GM21737 (cell line): Measurements from ENCODE around the gene DPPA5.
A peak's percentile ranks its signal among the peaks of the same experiment; 100 is the strongest.
"Not testable (repeated sequence)": the region's sequence is repeated elsewhere in the genome, so short reads cannot be mapped to it uniquely, and the experiment has no call there.

Experiments used
- ATAC-seq: cut with Tn5 transposase; IDR thresholded peaks from one replicate; pipeline ENCODE4 v1.9.1; 2021; ENCODE audit warnings: mild to moderate bottlenecking, moderate library complexity; ENCODE audit not compliant: unreplicated experiment

DPPA5 gene

GRCh38 chr6:73364549-73364948 lies 10.5 kb upstream of the DPPA5 start:
- no peak for ATAC-seq

GRCh38 chr6:73364121-73364520 lies 10.0 kb upstream of the DPPA5 start:
- no peak for ATAC-seq

- ATAC-seq, result no peak
Measured at GRCh38 chr6:73363537-73363875, 9.4 kb upstream of the DPPA5 start.

- no peak for ATAC-seq
Measured at GRCh38 chr6:73362869-73363536, 8.9 kb upstream of the DPPA5 start.

GRCh38 chr6:73362358-73362757 lies 8.3 kb upstream of the DPPA5 start, which contains the start of gene KHDC3L:
Gene KHDC3L (plus strand): TSS chr6:73362658. CDS start chr6:73362730, 72 bp downstream.
- ATAC-seq, result no peak

GRCh38 chr6:73349311-73349710 lies 4.8 kb downstream of the DPPA5 start:
- no peak for ATAC-seq

- ATAC-seq, result no peak
Measured at GRCh38 chr6:73348550-73349204, 5.4 kb downstream of the DPPA5 start.

- no peak for ATAC-seq
Measured at GRCh38 chr6:73343164-73343563, 10.9 kb downstream of the DPPA5 start.

- no peak for ATAC-seq
Measured at GRCh38 chr6:73342174-73342573, 11.9 kb downstream of the DPPA5 start.

- no peak for ATAC-seq
Measured at GRCh38 chr6:73341335-73341734, 12.7 kb downstream of the DPPA5 start.

GRCh38 chr6:73340048-73340447 lies 14.0 kb downstream of the DPPA5 start:
- ATAC-seq, result no peak

GRCh38 chr6:73339340-73339739 lies 14.7 kb downstream of the DPPA5 start:
- ATAC-seq, result no peak

- ATAC-seq, result no peak
Measured at GRCh38 chr6:73329201-73329600, 24.9 kb downstream of the DPPA5 start.

- no peak for ATAC-seq
Measured at GRCh38 chr6:73328790-73329189, 25.3 kb downstream of the DPPA5 start.

GRCh38 chr6:73325656-73326055 lies 28.4 kb downstream of the DPPA5 start:
- ATAC-seq, result no peak

GRCh38 chr6:73323323-73323722 lies 30.8 kb downstream of the DPPA5 start:
- no peak for ATAC-seq

- no peak for ATAC-seq
Measured at GRCh38 chr6:73314577-73315492, 39.2 kb downstream of the DPPA5 start.

- ATAC-seq, result not testable (repeated sequence)
Measured at GRCh38 chr6:73310503-73310845, 43.6 kb downstream of the DPPA5 start.

- peak; percentile 98 for ATAC-seq
Measured at GRCh38 chr6:73309785-73310502, 44.1 kb downstream of the DPPA5 start.

GRCh38 chr6:73309535-73309784 lies 44.6 kb downstream of the DPPA5 start:
- no peak for ATAC-seq

GRCh38 chr6:73308712-73309534 lies 45.2 kb downstream of the DPPA5 start:
- ATAC-seq, result no peak
